LNCaP clone FGC (cell line): ENCODE measurements around the gene RNF212.

Experiments used
- DNase-seq: peaks from one replicate; pipeline ENCODE4 v3.0.0-alpha.2; 2011; ENCODE audit warnings: low read depth
- H3K4me3 ChIP-seq: 2 replicates; pipeline ENCODE4 v1.5.1; 2011; ENCODE audit warnings: mild to moderate bottlenecking, low read depth, low read length, control low read depth
- TF ChIP-seq, protein P1 (sequence below): IDR thresholded peaks from 2 replicates; pipeline ENCODE4 v1.5.1; 2012; ENCODE audit warnings: mild to moderate bottlenecking; ENCODE audit not compliant: control insufficient read depth, insufficient read depth; ENCODE audit errors: extremely low read depth

The RNF212 gene

DNA sequence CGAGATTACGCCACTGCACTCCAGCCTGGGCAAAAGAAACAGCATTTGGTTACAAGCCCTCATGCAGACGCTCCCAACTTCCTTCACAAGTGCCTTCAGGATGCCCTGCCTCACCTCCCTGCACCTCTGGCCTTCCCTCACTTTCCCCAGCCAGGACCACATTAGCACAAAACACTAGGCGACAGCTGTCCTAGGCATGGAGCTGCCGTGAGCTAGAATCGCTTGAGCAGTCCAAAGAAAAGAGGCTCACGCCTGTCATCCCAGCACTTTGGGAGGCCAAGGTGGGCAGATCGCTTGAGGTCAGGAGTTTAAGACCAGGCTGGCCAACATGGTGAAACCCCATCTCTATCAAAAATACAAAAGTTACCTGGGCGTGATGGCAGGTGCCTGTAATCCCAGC, 15.8 kb downstream of the RNF212 start:
- H3K4me3 ChIP-seq: no peak overlapping the region
- no peak for DNase-seq
- TF ChIP-seq, protein P1, sequence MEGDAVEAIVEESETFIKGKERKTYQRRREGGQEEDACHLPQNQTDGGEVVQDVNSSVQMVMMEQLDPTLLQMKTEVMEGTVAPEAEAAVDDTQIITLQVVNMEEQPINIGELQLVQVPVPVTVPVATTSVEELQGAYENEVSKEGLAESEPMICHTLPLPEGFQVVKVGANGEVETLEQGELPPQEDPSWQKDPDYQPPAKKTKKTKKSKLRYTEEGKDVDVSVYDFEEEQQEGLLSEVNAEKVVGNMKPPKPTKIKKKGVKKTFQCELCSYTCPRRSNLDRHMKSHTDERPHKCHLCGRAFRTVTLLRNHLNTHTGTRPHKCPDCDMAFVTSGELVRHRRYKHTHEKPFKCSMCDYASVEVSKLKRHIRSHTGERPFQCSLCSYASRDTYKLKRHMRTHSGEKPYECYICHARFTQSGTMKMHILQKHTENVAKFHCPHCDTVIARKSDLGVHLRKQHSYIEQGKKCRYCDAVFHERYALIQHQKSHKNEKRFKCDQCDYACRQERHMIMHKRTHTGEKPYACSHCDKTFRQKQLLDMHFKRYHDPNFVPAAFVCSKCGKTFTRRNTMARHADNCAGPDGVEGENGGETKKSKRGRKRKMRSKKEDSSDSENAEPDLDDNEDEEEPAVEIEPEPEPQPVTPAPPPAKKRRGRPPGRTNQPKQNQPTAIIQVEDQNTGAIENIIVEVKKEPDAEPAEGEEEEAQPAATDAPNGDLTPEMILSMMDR: no peak

- DNase-seq: no peak
- TF ChIP-seq, protein P1: no peak
- H3K4me3 ChIP-seq: no peak overlapping the region
These were observed 16.5 kb downstream of the RNF212 start for GRCh38 chr4:1096841-1097240.

- no peak for DNase-seq
- H3K4me3 ChIP-seq: no peak overlapping the region
- TF ChIP-seq, protein P1: no peak
These were observed 19.1 kb downstream of the RNF212 start for GRCh38 chr4:1094336-1094690.

GRCh38 chr4:1093391-1094335, 19.7 kb downstream of the RNF212 start:
- H3K4me3 ChIP-seq: no peak overlapping the region
- TF ChIP-seq, protein P1: no peak
- DNase-seq: no peak

GRCh38 chr4:1092983-1093361, 20.4 kb downstream of the RNF212 start:
- no peak for DNase-seq
- TF ChIP-seq, protein P1: no peak
- no peak overlapping the region for H3K4me3 ChIP-seq

DNA sequence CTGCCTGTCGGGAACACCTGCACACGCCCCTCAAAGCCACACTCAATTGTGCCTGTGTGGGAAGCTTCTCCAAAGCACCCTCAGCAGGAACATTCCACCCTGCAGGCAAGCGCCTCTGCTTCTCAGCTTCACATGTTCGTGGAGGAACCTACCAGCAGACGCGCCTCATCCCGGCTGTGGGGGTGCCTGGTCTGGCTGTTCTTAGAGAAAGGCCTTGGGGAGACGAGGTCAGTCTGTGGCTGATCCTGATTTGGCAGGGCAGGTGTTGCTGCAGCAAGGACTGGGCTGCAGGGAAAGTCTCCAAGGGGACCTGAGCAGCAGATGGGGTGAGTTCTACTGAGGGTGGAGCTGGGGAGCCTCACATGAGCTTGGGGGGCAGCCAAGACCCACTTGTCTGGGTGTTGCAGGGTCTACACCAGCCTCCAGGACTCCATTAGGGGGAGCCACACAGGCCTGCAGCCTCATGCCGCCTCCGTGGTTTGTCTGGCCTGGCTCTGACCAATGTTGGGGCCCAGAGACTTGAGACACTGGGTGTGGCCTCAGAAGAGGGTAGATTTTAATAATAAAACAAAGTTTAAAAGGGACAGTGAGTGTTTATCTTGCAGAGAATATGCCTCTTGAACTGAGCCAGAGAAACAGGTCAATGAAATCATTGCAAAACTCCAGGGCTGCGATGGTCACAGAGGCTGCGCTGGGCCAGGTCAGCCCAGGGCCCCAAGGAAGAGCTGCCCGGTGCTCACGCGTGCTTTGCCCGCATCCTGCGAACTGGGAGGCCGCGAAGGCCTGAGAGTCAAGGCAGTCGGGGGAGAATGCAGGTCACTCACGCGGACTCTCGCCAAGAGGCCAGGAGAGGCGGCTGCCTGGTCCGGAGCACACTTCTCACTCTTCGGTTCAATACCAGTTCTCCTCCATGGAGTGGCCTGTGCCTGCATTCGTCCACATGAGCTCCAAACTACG, 21.1 kb downstream of the RNF212 start:
- no peak for DNase-seq
- TF ChIP-seq, protein P1: no peak

More for the DNA sequence above, 21.1 kb downstream of the RNF212 start:
- H3K4me3 ChIP-seq: no peak overlapping the region
